PC-9 (cell line): ENCODE data around the gene NDUFAF2. TPM values are rescaled to one million over a fixed set of nuclear protein-coding genes. Genes with fewer than 3 reads are reported as not detected.
A peak's percentile ranks its signal among the peaks of the same experiment; 100 is the strongest.

ENCODE experiments used
- BruUV-seq: library from RNA; stranded (reverse); fragments of 400-500 nt; replicated peaks from 2 replicates; lab custom pipeline; 2021; lab: Mats Ljungman, UMichigan
- CTCF ChIA-PET: fragments of 300-600 bp; sonication (Branson Sonifier 250); formaldehyde crosslinking; loops from one replicate; lab custom pipeline; 2022; ENCODE audit warnings: antibody characterized with exemption; lab: Charles Lee
- POLR2A ChIA-PET: fragments of 300-600 bp; sonication (Branson Sonifier 250); formaldehyde crosslinking; loops from one replicate; lab custom pipeline; 2022; ENCODE audit warnings: antibody characterized with exemption; ENCODE audit not compliant: unreplicated experiment; lab: Charles Lee
- DNase-seq, 2 experiments: peaks; one replicate each; pipeline versions ENCODE4 v3.0.0 to v3.0.0-alpha.2; 2015 to 2022; ENCODE audit warnings: mixed read lengths in 1 of 2
- H2AFZ ChIP-seq: fragments of 200-600 bp; sonication (generic); 2 replicates; pipeline ENCODE4 v1.8.1; 2017; ENCODE audit warnings: antibody characterized with exemption
- H3F3A ChIP-seq: fragments of 200-600 bp; sonication (generic); 2 replicates; pipeline ENCODE4 v1.8.1; 2017; ENCODE audit warnings: antibody characterized with exemption, mild to moderate bottlenecking, low read depth; ENCODE audit not compliant: insufficient read depth
- H3K27ac ChIP-seq: fragments of 200-600 bp; sonication (generic); 2 replicates; pipeline ENCODE4 v1.6.1; 2016; ENCODE audit warnings: mixed run types
- H3K27me3 ChIP-seq: fragments of 200-600 bp; sonication (generic); 2 replicates; pipeline ENCODE4 v1.6.1; 2016; ENCODE audit warnings: low read depth, mixed run types; ENCODE audit not compliant: insufficient read depth
- H3K36me3 ChIP-seq: fragments of 200-600 bp; sonication (generic); 2 replicates; pipeline ENCODE4 v1.6.1; 2016; ENCODE audit warnings: low read depth, mixed run types
- H3K4me1 ChIP-seq: fragments of 200-600 bp; sonication (generic); replicated peaks from 2 replicates; pipeline ENCODE4 v1.6.1; 2016; ENCODE audit warnings: mixed run types; ENCODE audit not compliant: insufficient read depth
- H3K4me2 ChIP-seq: fragments of 200-600 bp; sonication (generic); 2 replicates; pipeline ENCODE4 v1.6.1; 2017; ENCODE audit warnings: mixed run types
- H3K4me3 ChIP-seq: fragments of 200-600 bp; sonication (generic); 2 replicates; pipeline ENCODE4 v1.6.1; 2016; ENCODE audit warnings: mixed run types
- H3K79me2 ChIP-seq: fragments of 200-600 bp; sonication (generic); 2 replicates; pipeline ENCODE4 v1.6.1; 2017; ENCODE audit warnings: low read depth, mixed run types
- H3K9me2 ChIP-seq: fragments of 200-600 bp; sonication (generic); 2 replicates; pipeline ENCODE4 v1.8.1; 2017; ENCODE audit warnings: mild to moderate bottlenecking; ENCODE audit not compliant: insufficient read depth
- H3K9me3 ChIP-seq: fragments of 200-600 bp; sonication (generic); 2 replicates; pipeline ENCODE4 v1.8.1; 2016; ENCODE audit warnings: low read depth; ENCODE audit not compliant: insufficient read depth
- H4K20me1 ChIP-seq: fragments of 200-600 bp; sonication (generic); 2 replicates; pipeline ENCODE4 v1.8.1; 2017; ENCODE audit not compliant: insufficient read depth
- CTCF ChIP-seq: fragments of 200-600 bp; sonication (generic); conservative IDR thresholded peaks from 2 replicates; pipeline ENCODE4 v1.6.1; 2017; ENCODE audit warnings: mixed run types, antibody characterized with exemption, mild to moderate bottlenecking, moderate library complexity
- EZH2 ChIP-seq: fragments of 200-600 bp; sonication (generic); IDR thresholded peaks from 2 replicates; pipeline ENCODE4 v1.8.0; 2017; ENCODE audit warnings: antibody characterized with exemption, low read depth
- intact Hi-C: fragments of 100-400 bp; cut with micrococcal nuclease; formaldehyde crosslinking; loops from one replicate; pipeline ENCODE4 v1.10.0; 2022; ENCODE audit not compliant: unreplicated experiment
- total RNA-seq: library from RNA; stranded (reverse); gene quantifications from 2 replicates; pipeline ENCODE4 v1.2.3, GENCODE V29; 2021

Gene NDUFAF2
- total RNA-seq, 1 experiment from 2014 or later, result 42.7 TPM

- TF ChIP-seq CTCF (no peak), EZH2 (no peak)
- H3K4me2 ChIP-seq, result no peak overlapping the region
- 0 out of 2 replicates have a peak overlapping the region, but pooled peaks have one; percentile 95 for H3K4me3 ChIP-seq
Observed at GRCh38 chr5:61159836-61160235, 214.8 kb downstream of the NDUFAF2 start.

GRCh38 chr5:61160497-61160896 lies 215.5 kb downstream of the NDUFAF2 start:
- Histone ChIP-seq H3F3A (no peaks in the 10 kb centered on the region), H3K27ac (no peak overlapping the region), H3K79me2 (peaks cover 56% of the 10 kb centered on the region), H3K9me3 (no peaks in the 10 kb centered on the region), H3K4me1 (peaks cover 30% of the 10 kb centered on the region), H3K9me2 (no peaks in the 10 kb centered on the region), H4K20me1 (no peaks in the 10 kb centered on the region), H3K27me3 (no peaks in the 10 kb centered on the region), H3K4me3 (peak overlapping the region; percentile 95; the same call in 1 of the 2 replicates), H3K4me2 (peak overlapping the region; percentile 90), H3K36me3 (peaks cover 26% of the 10 kb centered on the region), H2AFZ (no peak overlapping the region)
- TF ChIP-seq EZH2, result no peak
- no peak for TF ChIP-seq CTCF
- intact Hi-C loops, result loop anchor here (5.0 to 10.0 kb wide), 4 partner anchors 94 to 654 kb away; no protein-coding TSS in a partner anchor
- ChIA-PET CTCF (no interaction called here), POLR2A (no interaction called here)
- no peak for DNase-seq
- no TSS peak for BruUV-seq

More at GRCh38 chr5:61159836-61160235, 214.8 kb downstream of the NDUFAF2 start:
- peaks cover 30% of the 10 kb centered on the region for H3K4me1 ChIP-seq
- no peaks in the 10 kb centered on the region for H3F3A ChIP-seq
- intact Hi-C loops, result loop anchor here (5.0 to 10.0 kb wide), 4 partner anchors 95 to 655 kb away; no protein-coding TSS in a partner anchor
- H3K9me2 ChIP-seq, result no peaks in the 10 kb centered on the region
- no peaks in the 10 kb centered on the region for H4K20me1 ChIP-seq
- no TSS peak for BruUV-seq
- peaks cover 26% of the 10 kb centered on the region for H3K36me3 ChIP-seq
- H3K27ac ChIP-seq, result no peak overlapping the region
- no peaks in the 10 kb centered on the region for H3K9me3 ChIP-seq
- H3K27me3 ChIP-seq, result no peaks in the 10 kb centered on the region
- no peak overlapping the region for H2AFZ ChIP-seq
- POLR2A ChIA-PET, result no interaction called here
- DNase-seq, result no peak
- CTCF ChIA-PET, result no interaction called here
- H3K79me2 ChIP-seq, result peaks cover 56% of the 10 kb centered on the region

- peak within 1 kb of the TSS; percentile 99 for H2AFZ ChIP-seq
- no peaks in the 10 kb centered on the region for H3K9me3 ChIP-seq
- peaks cover 26% of the 10 kb centered on the region for H3K36me3 ChIP-seq
- peaks cover 56% of the 10 kb centered on the region for H3K79me2 ChIP-seq
- H3K9me2 ChIP-seq, result no peaks in the 10 kb centered on the region
- TF ChIP-seq CTCF (no peak), EZH2 (no peak)
- intact Hi-C loops, result loop anchor here (1.0 to 10.0 kb wide), 6 partner anchors 93 to 653 kb away; no protein-coding TSS in a partner anchor
- peak within 1 kb of the TSS; percentile 90 for H3K4me2 ChIP-seq
- peak; percentile 81 to 85 for DNase-seq
- H3K27ac ChIP-seq, result peak within 1 kb of the TSS; percentile 76
- H4K20me1 ChIP-seq, result no peaks in the 10 kb centered on the region
- H3F3A ChIP-seq, result no peaks in the 10 kb centered on the region
- TSS peak; percentile 60 for BruUV-seq
- peak within 1 kb of the TSS; percentile 95 for H3K4me3 ChIP-seq
- H3K27me3 ChIP-seq, result no peaks in the 10 kb centered on the region
- H3K4me1 ChIP-seq, result peaks cover 30% of the 10 kb centered on the region
- POLR2A ChIA-PET, result interaction anchor here (0.5 kb wide), 1 partner anchor 170 kb away, joined by 3 read pairs; the partner anchor contains the start of gene ZSWIM6
- CTCF ChIA-PET, result no interaction called here
Observed at GRCh38 chr5:61162010-61162831, 217.2 kb downstream of the NDUFAF2 start, which contains the start of gene SMIM15. Gene SMIM15 (minus strand): TSS chr5:61162468. CDS start chr5:61160171, 2,297 bp downstream.
